ENCODE results near the gene AK8.

Gene AK8

GRCh38 chr9:132857616-132858342, 20.3 kb downstream of the AK8 start:
- no peak for DNase-seq

DNA sequence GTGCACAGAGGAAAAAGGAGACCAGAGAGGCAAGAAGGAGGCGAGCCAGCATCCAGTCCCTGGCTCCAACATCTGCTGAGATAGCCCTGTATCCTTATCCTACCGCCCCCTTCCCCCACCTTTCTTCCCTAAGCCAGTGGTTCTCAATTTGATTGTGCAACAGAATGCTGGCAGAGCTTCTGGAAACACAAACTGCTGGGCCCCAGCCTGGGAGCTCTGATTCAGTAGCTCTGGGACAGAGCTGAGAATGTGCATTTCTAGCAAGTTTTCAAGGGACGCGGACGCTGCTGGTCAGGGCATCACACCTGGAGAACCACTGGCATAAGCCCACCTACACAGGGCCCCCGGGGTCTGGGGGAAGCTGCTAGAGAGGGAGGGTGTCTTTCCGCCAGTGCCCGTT, 21.1 kb downstream of the AK8 start:
- no peak for DNase-seq

- no peak for DNase-seq
Measured at GRCh38 chr9:132855904-132856303, 22.2 kb downstream of the AK8 start.

- no peak for DNase-seq
Measured at GRCh38 chr9:132854832-132855231, 23.3 kb downstream of the AK8 start.

GRCh38 chr9:132853482-132853881, 24.6 kb downstream of the AK8 start:
- no peak for DNase-seq

DNA sequence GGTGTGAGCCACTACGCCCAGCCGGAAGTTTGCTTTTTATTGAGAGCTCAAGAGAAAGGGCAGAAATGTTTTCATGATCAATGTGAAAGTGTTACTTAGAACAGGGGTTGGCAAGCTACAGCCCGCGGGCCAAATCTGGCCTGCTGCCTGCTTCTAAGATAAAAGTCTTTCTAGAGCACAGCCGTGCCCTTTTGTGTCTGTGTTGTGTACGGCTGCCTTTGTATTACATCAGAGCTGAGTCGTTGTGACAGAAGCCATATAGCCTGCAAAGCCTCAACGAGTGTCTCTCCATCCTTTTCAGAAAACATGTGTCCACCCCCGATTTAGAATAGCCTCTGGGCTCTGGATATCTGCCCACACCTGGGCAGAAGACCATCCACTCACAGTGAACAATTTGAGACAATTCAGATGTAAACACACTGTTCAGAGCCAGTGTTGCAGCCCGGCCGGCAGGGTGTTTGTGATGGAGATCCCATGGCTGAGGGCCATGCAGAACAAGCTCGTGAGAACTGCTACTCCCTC, 28.8 kb downstream of the AK8 start:
- peak in 1 of 2 experiments; percentile 6 for DNase-seq

GRCh38 chr9:132846918-132847515, 31.1 kb downstream of the AK8 start:
- no peak for DNase-seq

DNA sequence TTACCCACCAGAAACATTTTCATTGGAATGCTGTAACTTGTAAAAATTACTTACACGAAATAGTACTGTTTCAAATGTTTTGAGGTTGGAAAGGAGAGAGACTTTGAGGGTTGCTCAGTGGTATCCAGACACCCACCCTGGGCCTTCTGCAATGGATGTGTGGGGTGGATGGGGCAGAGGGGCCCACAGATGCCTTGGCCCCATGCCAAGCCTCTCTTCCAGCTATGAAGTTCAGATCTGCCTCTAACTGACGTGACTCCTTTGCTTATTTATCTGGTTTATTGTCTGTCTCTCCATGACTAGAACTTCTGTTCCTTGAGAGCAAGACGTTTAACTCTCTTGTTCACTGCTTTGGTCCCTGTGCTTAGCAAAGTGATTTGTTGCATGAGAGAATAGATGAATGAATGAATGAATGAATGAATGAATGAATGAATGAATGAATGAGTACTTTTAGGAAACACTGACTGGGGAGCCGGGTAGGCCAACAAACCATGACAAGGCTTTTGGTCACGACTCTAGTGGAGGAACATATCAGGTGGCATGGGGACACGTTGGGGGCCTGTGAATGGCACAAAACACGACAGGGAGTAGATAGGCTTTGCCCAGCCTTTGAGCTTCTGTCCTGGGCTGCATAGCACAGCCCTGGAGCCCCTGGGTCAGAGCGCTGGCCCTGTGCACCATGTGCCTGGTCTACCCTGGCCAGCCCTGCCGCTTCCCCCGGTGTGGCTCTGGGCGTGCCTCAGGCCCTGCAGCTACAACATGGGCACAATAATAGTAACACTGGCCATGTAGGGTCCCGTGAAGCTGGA, 31.8 kb downstream of the AK8 start:
- no peak for DNase-seq

GRCh38 chr9:132842124-132843044, 35.7 kb downstream of the AK8 start:
- DNase-seq, result no peak

DNA sequence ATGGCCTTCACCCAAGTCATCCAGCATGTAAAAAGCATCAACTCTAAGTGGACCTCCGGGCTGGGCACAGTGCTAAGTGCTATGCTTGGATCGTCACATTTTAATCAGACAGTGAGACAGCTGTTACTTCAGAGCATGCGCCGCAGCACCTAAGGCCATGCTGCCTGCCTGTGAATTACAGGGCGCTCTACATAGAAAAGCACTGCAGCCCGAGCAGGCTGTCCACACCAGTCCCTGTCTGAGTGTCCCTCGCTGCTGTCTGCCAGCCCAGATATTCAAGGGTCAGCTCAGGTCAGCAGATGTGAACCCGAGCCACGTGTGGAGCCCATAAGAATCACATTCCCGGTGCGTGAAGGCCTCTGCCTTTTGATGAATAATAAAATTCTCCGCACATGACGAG, 37.1 kb downstream of the AK8 start:
- no peak for DNase-seq

GRCh38 chr9:132838291-132838690, 39.8 kb downstream of the AK8 start:
- no peak for DNase-seq

DNA sequence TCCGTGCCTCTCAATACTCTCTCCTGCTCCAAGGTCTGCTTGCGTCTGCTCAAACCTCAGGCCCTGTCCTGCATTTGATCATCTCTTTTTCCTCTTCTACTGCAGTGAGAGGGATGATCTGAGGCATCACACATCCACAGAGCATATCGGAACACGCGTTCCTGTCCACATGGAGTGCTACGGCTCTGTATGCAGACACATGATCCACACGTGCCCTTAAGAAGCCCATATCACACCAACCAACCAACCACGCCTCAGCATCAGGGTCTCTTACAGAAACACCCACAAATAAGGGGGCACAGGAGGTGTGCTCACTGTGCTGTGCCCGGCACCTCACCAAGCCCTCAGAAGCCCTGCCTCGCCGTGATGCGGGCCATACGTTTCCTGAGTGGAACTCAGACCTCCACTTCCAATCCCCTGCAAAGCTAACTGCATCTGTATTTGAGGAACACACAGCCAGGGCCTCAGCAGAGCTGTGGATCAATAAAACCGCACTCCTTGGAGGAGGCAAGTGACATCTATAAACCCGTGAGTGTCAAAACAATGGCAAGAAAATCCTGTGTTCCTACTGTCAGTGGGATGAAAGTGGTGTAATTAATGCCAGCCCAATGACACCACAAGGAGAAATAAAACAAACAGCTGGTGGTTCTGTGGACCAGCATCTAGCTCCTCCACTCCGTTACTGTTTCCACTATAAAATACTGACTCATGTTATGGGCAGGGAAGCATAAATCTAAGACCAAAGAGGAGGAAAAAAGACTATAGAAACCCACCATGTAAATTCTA, 40.4 kb downstream of the AK8 start:
- no peak for DNase-seq

GRCh38 chr9:132834343-132834742, 43.7 kb downstream of the AK8 start:
- no peak for DNase-seq

DNA sequence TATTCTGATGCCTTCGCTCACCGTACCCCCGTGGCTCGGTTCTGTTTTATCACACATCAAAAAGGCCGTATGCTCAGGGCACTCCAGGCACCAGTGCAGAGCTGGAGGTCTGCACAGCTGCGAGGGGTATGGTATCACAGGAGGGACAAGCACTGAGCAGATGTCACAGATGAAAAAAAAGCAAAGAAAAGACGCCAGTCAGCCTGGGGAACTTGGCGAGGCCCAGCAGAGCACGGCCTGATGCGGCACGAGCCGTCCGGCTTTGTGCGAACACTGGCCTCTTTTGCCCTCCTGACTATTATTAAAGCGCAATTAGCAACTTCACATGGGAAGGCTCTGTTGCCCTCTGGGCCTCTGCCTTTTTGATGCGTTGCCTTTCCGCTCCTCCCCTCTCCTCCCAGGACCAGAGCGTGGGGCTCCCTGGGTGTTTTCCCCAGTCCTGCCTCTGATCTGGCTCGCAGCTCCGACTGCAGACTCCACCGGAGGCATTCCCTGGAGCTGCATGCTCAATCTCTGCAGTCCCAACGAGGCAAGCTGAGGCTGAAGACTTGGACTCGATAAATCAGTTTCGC, 44.4 kb downstream of the AK8 start:
- no peak for DNase-seq

DNA sequence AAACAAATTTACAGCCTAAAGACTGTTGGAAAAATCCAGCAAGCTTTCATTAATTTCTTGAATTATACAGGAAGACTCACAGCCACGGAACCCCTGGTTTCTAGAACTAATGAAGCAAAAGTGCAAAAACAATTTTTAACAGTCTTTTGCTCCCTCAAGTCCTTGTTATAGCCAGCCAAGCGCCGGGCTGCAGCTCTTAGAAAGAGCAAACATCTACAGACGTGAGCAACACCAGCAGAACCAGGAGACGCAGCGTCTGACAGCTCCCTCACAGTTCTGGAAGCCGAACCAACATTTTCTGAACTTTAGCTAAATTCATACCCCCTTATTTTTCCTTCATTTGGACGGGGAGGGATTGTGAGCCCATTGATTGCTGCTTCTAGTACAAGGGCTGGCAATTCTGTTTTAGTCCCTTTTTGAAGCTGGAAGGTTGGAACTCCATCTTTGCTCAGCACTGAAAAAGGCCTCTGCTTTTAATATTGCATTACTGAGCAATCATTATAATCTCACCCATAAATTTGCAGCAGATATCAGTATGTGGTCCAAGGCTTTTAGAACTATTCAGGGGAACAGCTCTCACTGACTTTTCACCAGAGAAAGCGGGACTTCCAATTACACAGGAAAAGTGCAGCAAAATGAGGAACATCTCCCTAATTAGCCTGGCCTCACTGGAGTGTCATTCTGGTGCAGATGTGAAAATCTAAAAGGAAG, 45.8 kb downstream of the AK8 start:
- no peak for DNase-seq

DNA sequence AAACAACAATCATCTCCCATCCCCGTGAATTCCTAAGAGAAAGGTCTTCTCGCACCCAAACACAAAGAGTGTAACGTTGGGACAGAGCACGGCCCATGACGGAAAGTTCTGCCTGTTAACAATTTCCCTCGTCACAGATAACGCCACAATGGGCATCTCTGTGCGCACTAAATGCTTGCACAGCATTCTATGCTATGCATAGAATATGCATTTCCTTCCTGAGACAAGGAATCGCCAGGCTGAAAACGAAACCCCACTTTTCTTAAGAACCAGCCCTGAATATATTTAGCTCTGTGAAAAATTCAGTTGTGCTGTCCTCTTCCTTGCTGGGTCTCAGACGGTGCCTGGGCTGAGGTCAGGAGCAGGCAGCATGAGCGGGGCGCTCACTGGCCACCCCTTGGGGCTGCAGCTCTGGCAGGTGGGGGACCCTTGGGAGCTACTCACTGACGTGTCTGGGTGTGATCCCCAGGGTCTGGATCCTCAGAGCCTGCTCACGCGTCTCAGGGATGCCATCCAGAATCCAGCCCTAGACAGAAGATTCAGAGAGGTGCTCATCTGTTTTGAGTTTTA, 49.8 kb downstream of the AK8 start:
- DNase-seq, result no peak

DNA sequence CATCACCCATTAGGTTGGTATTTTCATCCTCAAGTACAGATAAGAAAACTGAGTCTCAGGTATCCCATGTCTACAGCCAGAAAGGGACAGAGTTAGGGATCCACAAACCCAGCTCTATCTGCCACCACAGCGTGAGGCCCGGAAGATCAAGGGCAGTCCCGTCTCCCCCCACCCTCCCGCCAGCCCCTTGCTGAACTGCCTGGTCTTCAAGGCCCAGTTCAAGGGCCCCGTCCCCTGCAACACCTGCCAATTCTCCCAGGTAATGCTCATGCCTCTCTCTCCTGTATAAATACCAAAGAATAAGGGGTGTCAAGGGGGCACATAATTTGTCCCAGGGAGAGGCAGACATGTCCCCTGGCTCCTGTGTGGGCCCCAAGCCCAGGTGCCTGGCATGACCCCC, 50.7 kb downstream of the AK8 start:
- DNase-seq, result no peak

DNA sequence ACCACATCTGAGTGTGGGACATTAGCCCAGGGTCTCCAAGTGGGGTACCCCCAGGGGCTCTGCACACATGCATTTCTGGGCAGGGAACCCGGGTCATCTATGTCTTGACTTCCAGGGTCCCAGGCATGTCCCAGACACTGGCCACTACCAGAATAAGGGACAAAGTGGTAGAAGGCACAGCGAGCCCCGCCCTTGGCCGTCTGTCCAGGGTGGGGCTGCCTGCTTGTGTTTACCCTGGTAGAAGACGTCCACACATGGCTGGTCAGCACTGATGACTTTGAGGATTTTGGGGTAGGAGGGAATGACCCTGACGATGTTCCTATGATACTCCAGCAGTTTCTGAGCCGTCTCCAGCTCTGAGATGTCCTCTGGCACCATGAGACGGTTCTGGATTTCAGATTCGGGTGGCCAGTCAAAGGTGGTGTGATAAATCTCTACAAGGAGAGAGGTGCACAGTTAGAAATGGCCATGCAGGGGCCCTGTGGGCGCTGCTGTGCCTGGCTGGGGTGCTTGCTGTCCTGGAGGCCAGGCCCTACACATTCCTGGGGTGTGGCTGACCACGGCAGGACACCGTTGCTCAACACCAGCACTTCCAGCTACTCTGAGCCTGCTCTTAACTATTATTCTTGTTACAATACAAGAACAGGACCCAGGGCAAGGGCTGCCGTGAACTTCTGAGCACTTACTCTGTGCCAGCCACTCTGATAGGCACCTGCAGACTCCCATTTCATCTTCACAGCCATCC, 51.3 kb downstream of the AK8 start:
- DNase-seq, result no peak

DNA sequence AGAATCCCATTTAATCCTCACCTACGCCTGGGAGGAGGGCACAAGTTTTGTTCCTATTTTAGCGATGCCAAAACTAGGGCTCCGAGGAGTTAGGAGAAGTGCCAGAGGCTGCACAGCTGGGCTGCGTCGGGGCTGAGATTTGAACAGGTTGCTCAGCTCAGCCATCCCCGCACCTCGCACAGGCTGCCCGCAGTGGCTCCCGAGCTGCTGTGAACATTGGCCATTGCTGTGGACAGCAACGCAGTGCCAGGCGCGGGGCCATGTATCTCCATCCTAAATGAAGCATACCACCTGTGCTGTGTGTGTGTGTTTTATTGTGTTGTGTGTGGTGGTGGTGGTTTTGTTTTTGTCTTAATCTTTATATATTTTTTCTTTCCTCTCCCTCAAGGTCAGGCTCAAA, 52.0 kb downstream of the AK8 start:
- no peak for DNase-seq

- DNase-seq, result no peak
Measured at GRCh38 chr9:132825430-132825829, 52.7 kb downstream of the AK8 start.
